Transverse colon (tissue), 4 donors: ENCODE results near the gene PREX1.

Experiments used
- POLR2AphosphoS5 ChIP-seq, 3 donors: sonication (generic); formaldehyde crosslinking; IDR thresholded peaks; one replicate each; pipeline ENCODE4 v1.6.1; 2016; ENCODE audit warnings: antibody characterized with exemption in 3 of 3
- TF ChIP-seq, protein P1 (sequence below), 5 experiments: fragments of 200-600 bp in 3 of 5; fragments of 450-650 bp in 2 of 5; sonication (generic) in 3 of 5; IDR thresholded peaks; 1 replicate in 2 of 5; 2 replicates in 3 of 5; pipeline ENCODE4 v1.5.1; 2016 to 2017; ENCODE audit warnings: antibody characterized with exemption in 5 of 5, inconsistent platforms in 3 of 5, mild to moderate bottlenecking in 2 of 5, moderate library complexity in 1 of 5

DNA sequence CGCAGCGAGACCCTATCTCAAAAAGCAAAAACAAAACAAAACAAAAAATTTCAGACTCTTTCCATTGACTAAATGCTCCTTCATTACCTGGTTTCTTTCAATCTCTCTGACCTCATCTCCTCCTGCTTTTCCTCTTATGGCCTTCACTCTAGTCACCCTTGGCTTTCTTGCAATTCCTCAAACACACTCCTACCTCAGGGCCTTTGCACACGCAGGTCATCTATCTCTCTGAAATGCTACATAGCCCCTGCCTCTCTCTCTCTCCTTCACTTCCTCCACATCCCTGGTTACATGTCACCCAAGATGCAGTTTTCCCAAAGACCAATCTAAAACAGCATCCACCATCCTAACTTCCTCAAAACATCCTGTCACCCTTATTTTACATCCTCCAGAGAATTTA is 96.8 kb downstream of the PREX1 start:
- TF ChIP-seq POLR2AphosphoS5 (IDR thresholded peaks at IDR 0.05), result no peak
- TF ChIP-seq, protein P1, sequence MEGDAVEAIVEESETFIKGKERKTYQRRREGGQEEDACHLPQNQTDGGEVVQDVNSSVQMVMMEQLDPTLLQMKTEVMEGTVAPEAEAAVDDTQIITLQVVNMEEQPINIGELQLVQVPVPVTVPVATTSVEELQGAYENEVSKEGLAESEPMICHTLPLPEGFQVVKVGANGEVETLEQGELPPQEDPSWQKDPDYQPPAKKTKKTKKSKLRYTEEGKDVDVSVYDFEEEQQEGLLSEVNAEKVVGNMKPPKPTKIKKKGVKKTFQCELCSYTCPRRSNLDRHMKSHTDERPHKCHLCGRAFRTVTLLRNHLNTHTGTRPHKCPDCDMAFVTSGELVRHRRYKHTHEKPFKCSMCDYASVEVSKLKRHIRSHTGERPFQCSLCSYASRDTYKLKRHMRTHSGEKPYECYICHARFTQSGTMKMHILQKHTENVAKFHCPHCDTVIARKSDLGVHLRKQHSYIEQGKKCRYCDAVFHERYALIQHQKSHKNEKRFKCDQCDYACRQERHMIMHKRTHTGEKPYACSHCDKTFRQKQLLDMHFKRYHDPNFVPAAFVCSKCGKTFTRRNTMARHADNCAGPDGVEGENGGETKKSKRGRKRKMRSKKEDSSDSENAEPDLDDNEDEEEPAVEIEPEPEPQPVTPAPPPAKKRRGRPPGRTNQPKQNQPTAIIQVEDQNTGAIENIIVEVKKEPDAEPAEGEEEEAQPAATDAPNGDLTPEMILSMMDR (IDR thresholded peaks at IDR 0.05), result no peak
